HG03135 (cell line): Measurements from ENCODE around the gene TAF11L6.
"Not testable (repeated sequence)": the region's sequence is repeated elsewhere in the genome, so short reads cannot be mapped to it uniquely, and the experiment has no call there.

ENCODE experiments used
- ATAC-seq: cut with Tn5 transposase; IDR thresholded peaks from one replicate; pipeline ENCODE4 v1.9.1; 2021; ENCODE audit warnings: mild to moderate bottlenecking, moderate library complexity; ENCODE audit not compliant: unreplicated experiment

Gene TAF11L6

GRCh38 chr5:17528369-17528768, at the start of gene TAF11L6:
TAF11L6 (plus strand) TSS chr5:17528669.
- not testable (repeated sequence) for ATAC-seq

- no peak for ATAC-seq
Measured at GRCh38 chr5:17481378-17481777, 47.1 kb upstream of the TAF11L6 start.

- ATAC-seq = no peak
Measured at GRCh38 chr5:17482790-17483189, 45.7 kb upstream of the TAF11L6 start.

- not testable (repeated sequence) for ATAC-seq
Measured at GRCh38 chr5:17486464-17487173, 41.9 kb upstream of the TAF11L6 start.

GRCh38 chr5:17487174-17487512, 41.3 kb upstream of the TAF11L6 start:
- ATAC-seq = no peak

- ATAC-seq = not testable (repeated sequence)
Measured at GRCh38 chr5:17491257-17491656, 37.2 kb upstream of the TAF11L6 start.

GRCh38 chr5:17492770-17493169, 35.7 kb upstream of the TAF11L6 start:
- no peak for ATAC-seq

GRCh38 chr5:17497446-17497845, 31.0 kb upstream of the TAF11L6 start:
- no peak for ATAC-seq

GRCh38 chr5:17497931-17498330, 30.5 kb upstream of the TAF11L6 start, which contains the start of gene TAF11L2:
TAF11L2 (plus strand) TSS chr5:17498231.
- not testable (repeated sequence) for ATAC-seq

GRCh38 chr5:17511775-17512325, 16.6 kb upstream of the TAF11L6 start:
- ATAC-seq = no peak

- ATAC-seq = not testable (repeated sequence)
Measured at GRCh38 chr5:17517526-17517925, 10.9 kb upstream of the TAF11L6 start.

GRCh38 chr5:17518067-17518466, 10.4 kb upstream of the TAF11L6 start, which contains the start of gene TAF11L3:
TAF11L3 (plus strand) TSS chr5:17518367.
- not testable (repeated sequence) for ATAC-seq

- ATAC-seq = not testable (repeated sequence)
Measured at GRCh38 chr5:17519508-17519907, 9.0 kb upstream of the TAF11L6 start.

- not testable (repeated sequence) for ATAC-seq
Measured at GRCh38 chr5:17521501-17521900, 7.0 kb upstream of the TAF11L6 start, which contains the start of gene TAF11L4. TAF11L4 (plus strand) TSS chr5:17521801.

- ATAC-seq = not testable (repeated sequence)
Measured at GRCh38 chr5:17524935-17525334, 3.5 kb upstream of the TAF11L6 start, which contains the start of gene TAF11L5. TAF11L5 (plus strand) TSS chr5:17525235.

- ATAC-seq = not testable (repeated sequence)
Measured at GRCh38 chr5:17526504-17526903, 2.0 kb upstream of the TAF11L6 start.
